Left hindlimb (tissue), 1 donor: ENCODE measurements around the gene COMT.

Experiments
- DNase-seq: peaks from one replicate; pipeline ENCODE4 v3.0.0-alpha.2; 2018

COMT gene

DNA sequence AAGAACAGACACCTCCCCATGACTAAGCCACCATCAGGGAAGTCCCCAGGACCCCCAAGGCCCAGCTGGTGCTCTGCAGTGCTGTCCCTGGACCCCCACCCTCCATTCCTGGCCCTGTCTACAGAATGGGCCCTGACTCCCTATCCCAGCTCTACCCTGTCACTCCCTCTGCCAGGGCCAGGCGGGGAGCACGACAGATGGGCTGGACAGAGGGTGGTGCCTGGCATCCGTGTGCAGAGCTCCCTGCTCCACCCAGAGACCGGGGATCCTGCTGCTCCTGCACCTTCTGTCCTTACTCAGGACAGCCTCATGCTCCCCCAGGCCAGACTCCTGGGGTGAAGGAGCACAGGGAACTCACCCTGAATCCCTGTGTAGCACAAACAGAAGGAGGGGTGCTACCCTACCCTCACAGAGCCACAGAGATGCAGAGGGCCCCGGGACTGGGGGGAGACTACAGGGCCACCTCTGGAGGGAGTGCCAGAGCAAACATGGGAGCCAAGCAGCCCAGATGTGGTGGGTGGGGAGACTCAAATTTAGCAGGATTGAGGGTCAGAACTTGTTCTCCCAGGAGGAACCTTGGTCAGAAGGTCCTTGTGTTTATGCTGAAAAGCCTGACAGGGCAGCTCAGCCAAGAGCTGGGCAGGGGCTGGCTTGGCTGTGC lies 73.1 kb downstream of the COMT start:
- peak; percentile 29 for DNase-seq

DNA sequence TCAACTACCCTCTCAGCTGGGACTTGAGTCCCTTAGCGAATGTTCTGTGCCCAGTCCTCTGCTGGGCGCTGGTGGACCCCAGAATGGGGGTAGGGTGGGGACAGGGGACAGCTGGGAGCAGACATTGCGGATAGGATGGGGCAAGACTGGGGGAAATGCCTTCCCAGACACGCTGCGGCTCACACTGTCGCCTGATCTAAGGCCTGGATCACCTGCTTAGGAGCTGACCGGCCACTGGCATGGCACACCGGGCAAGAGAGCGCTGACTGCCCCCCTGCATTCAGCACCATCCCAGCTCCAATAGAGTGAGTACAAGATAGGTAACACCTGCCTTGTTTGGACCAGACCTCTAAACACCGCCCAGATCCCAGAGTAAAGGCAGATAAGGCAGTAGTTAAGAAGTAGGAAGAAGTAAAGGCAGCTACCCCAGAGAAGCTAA lies 73.6 kb downstream of the COMT start:
- DNase-seq = peak; percentile 23

DNA sequence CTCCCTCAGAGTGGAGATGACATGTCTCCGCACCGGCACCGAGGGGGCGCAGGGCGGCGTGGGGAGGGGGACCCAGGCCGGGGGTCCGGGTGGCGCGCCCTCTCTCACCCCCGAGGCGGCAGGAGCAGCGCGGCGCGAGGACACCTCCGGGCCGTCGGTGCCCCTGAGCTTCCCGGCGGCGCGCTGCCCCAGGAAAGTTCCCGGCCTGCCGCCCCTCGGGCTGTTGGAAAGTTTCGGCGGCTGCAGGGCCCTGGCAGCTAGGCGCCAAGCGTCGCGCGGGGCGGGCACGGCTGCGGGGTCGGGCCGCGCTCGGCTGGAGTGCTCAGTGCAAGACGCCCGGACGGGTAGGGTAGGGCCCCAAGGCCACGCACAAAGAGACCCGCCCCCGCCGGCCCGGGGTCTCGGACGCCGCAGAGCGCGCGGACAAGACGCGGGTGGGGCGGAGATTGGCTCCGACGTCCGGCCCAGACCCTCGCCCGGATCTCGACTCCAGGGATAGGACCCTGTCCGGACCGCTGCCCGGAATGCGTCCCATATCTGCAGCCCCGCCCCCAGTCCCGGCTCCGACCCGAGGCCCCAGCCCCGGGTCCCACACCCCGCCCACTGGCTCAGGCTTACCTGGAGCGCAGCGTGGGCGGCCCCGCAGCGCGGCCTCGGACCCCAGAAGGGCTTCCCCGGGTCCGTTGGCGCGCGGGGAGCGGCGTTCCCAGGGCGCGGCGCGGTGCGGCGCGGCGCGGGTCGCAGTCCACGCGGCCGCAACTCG lies 74.6 kb downstream of the COMT start:
- DNase-seq = peak; percentile 37

DNA sequence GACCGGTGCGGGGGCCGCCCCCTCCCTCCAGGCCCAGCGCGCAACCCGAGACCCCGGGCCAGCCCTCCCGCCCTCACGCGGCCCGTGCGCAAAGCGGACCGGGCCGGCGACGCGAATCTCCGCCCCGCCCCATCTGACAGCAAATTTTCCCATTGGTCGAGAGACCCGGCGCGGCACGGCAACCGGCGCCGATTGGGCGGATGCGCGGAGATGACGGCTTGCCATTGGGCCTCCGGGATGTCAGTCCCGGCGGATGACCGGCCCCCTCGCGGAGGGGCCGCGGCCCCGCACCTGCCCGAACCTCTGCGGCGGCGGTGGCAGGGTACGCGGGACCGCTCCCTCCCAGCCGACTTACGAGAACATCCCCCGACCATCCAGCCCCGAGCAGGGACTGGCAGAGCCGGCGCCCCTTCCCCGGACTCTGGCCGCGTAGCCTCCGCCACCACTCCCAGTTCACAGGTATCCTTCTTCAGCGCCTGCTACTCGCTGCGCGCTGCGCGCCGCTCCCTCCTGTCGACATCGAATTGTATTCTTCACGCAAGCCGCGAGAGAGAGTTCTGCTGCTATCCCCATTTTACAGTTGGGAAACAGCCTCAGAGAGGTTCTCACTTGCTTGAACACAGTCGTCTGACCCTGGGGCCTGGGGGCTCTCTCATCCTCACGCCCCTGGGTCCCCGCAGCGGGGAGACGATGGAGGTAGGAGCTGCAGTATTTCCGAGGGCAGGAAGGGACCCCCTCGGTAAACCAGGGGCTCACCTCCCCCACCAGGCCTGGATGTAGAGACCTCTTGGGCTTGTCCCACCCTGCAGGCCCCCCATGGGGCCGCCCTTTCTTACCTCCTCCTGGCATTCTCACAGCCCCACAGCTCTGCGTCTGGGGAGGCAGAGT lies 75.4 kb downstream of the COMT start, which contains the start of gene ARVCF:
ARVCF (minus strand) TSS at position 90 of the 888 bp plus-strand sequence. CDS start 26,029 bp downstream, outside the sequence.
- peak; percentile 91 for DNase-seq

DNA sequence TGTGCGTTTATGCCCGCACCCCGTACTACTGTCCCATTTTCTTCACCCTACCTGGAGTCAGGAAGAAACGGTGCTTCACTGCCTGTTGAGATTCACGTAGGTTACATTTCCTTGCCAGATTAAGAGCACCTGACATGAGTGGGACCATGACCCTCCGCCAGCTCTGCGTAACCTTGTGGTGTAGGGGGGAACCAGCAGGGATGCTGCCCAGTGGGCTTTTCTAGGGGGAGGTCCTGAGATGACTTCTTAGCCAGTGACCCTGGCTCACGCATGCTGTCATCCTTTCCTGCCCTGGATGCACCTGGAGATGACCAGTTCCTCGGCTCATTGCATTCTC lies 76.0 kb downstream of the COMT start:
- DNase-seq = peak; percentile 20

DNA sequence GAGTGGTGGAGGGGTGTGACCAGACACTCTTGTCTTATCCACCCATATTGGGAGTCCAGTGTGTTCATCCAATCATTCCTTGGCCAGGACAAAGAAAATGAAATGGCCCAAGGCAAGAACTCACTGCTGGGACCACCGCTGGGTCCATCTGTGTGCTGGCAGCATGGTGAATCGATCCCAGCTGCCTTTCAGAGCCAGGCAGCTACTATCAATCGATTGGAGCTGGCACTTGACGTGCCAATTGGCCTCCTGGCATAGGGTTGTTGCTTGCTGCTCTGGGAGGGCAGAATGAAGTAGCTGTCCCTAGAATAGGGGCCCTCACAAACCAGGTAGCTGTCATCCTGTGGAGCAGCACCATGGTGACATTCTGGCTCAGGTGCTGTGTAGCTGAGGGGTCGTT lies 76.4 kb downstream of the COMT start:
- DNase-seq = no peak
